H9 (cell line): Measurements from ENCODE around the gene MCF2L2. TPM values are rescaled to one million over a fixed set of nuclear protein-coding genes. Genes with fewer than 3 reads are reported as not detected.

Experiments used
- DNase-seq: peaks from one replicate; pipeline ENCODE4 v3.0.0-alpha.2; 2017
- H2AFZ ChIP-seq: one replicate; pipeline ENCODE4 v1.6.1; 2013; ENCODE audit warnings: mild to moderate bottlenecking, low read length, control low read depth, moderate library complexity
- H2AK5ac ChIP-seq: 2 replicates; pipeline ENCODE4 v1.6.1; 2013; ENCODE audit warnings: low read length, control low read depth, mixed read lengths; ENCODE audit not compliant: insufficient read length
- H2BK120ac ChIP-seq: one replicate; pipeline ENCODE4 v1.6.1; 2013; ENCODE audit warnings: low read depth, mild to moderate bottlenecking, low read length, control low read depth, inconsistent platforms; ENCODE audit not compliant: poor library complexity, severe bottlenecking
- H2BK12ac ChIP-seq: 2 replicates; pipeline ENCODE4 v1.6.1; 2013; ENCODE audit warnings: low read length, control low read depth, mixed read lengths, low read depth; ENCODE audit not compliant: insufficient read length
- H2BK15ac ChIP-seq: 2 replicates; pipeline ENCODE4 v1.6.1; 2013; ENCODE audit warnings: low read depth, low read length, control low read depth
- H2BK20ac ChIP-seq: one replicate; pipeline ENCODE4 v1.6.1; 2013; ENCODE audit warnings: low read depth, mild to moderate bottlenecking, low read length, control low read depth, inconsistent platforms; ENCODE audit not compliant: poor library complexity, severe bottlenecking
- H2BK5ac ChIP-seq: 2 replicates; pipeline ENCODE4 v1.6.1; 2013; ENCODE audit warnings: low read length, control low read depth, mixed read lengths; ENCODE audit not compliant: insufficient read length
- H3K14ac ChIP-seq: 2 replicates; pipeline ENCODE4 v1.6.1; 2013; ENCODE audit warnings: low read length, control low read depth; ENCODE audit not compliant: insufficient read depth
- H3K18ac ChIP-seq: 2 replicates; pipeline ENCODE4 v1.6.1; 2013; ENCODE audit warnings: low read depth, mild to moderate bottlenecking, mixed read lengths, low read length, control low read depth; ENCODE audit not compliant: insufficient read length
- H3K23ac ChIP-seq: 2 replicates; pipeline ENCODE4 v1.6.1; 2013; ENCODE audit warnings: low read length, control low read depth, mixed read lengths, low read depth; ENCODE audit not compliant: insufficient read length
- H3K23me2 ChIP-seq: 2 replicates; pipeline ENCODE4 v1.6.1; 2013; ENCODE audit warnings: low read depth, mild to moderate bottlenecking, mixed read lengths, low read length, control low read depth; ENCODE audit not compliant: insufficient read length, poor library complexity, severe bottlenecking
- H3K27ac ChIP-seq: 2 replicates; pipeline ENCODE4 v1.5.1; 2013; ENCODE audit warnings: low read length, control low read depth, mixed read lengths, low read depth; ENCODE audit not compliant: insufficient read length
- H3K27me3 ChIP-seq: 2 replicates; pipeline ENCODE4 v1.6.1; 2013; ENCODE audit warnings: low read length, control low read depth, inconsistent platforms; ENCODE audit not compliant: insufficient read depth
- H3K4ac ChIP-seq: 2 replicates; pipeline ENCODE4 v1.6.1; 2013; ENCODE audit warnings: low read depth, mild to moderate bottlenecking, control low read depth, inconsistent platforms, low read length, moderate library complexity
- H3K4me1 ChIP-seq: 2 replicates; pipeline ENCODE4 v1.6.1; 2013; ENCODE audit warnings: low read length, control low read depth, inconsistent platforms; ENCODE audit not compliant: insufficient read depth
- H3K4me2 ChIP-seq: 2 replicates; pipeline ENCODE4 v1.6.1; 2013; ENCODE audit warnings: low read length, control low read depth, mixed read lengths; ENCODE audit not compliant: insufficient read length, insufficient read depth
- H3K56ac ChIP-seq: 2 replicates; pipeline ENCODE4 v1.6.1; 2013; ENCODE audit warnings: low read depth, mild to moderate bottlenecking, mixed read lengths, low read length, control low read depth; ENCODE audit not compliant: insufficient read length
- H3K79me1 ChIP-seq: 2 replicates; pipeline ENCODE4 v1.6.1; 2013; ENCODE audit warnings: low read depth, mild to moderate bottlenecking, moderate library complexity, low read length, control low read depth, inconsistent platforms; ENCODE audit not compliant: insufficient read depth, poor library complexity, severe bottlenecking
- H3K79me2 ChIP-seq: 2 replicates; pipeline ENCODE4 v1.6.1; 2013; ENCODE audit warnings: low read length, control low read depth, inconsistent platforms; ENCODE audit not compliant: insufficient read depth
- H3K9ac ChIP-seq: 2 replicates; pipeline ENCODE4 v1.6.1; 2013; ENCODE audit warnings: low read length, control low read depth, mixed read lengths; ENCODE audit not compliant: insufficient read length; ENCODE audit errors: extremely low read depth
- H3K9me3 ChIP-seq: one replicate; pipeline ENCODE4 v1.6.1; 2013; ENCODE audit warnings: low read depth, low read length, inconsistent platforms; ENCODE audit not compliant: control insufficient read depth
- H3T11ph ChIP-seq: one replicate; pipeline ENCODE4 v1.6.1; 2013; ENCODE audit warnings: mild to moderate bottlenecking, low read length, control low read depth, inconsistent platforms
- H4K20me1 ChIP-seq: one replicate; pipeline ENCODE4 v1.6.1; 2013; ENCODE audit not compliant: control insufficient read depth, insufficient read length, insufficient read depth
- H4K5ac ChIP-seq: 2 replicates; pipeline ENCODE4 v1.6.1; 2013; ENCODE audit warnings: low read depth, mild to moderate bottlenecking, mixed read lengths, low read length, control low read depth; ENCODE audit not compliant: insufficient read length
- H4K8ac ChIP-seq: replicated peaks from 2 replicates; pipeline ENCODE4 v1.6.1; 2013; ENCODE audit warnings: low read length, control low read depth, mixed read lengths, low read depth; ENCODE audit not compliant: insufficient read length
- H4K91ac ChIP-seq: 2 replicates; pipeline ENCODE4 v1.6.1; 2013; ENCODE audit warnings: low read depth, mild to moderate bottlenecking, moderate library complexity, mixed read lengths, low read length, control low read depth; ENCODE audit not compliant: insufficient read length
- H3K27ac Mint-ChIP-seq, 3 experiments: 2 replicates in 2 of 3; 3 replicates in 1 of 3; pipeline ENCODE4 v1.8.0; 2020 to 2021; ENCODE audit warnings: mixed read lengths in 3 of 3, mild to moderate bottlenecking in 1 of 3, moderate library complexity in 1 of 3
- H3K27me3 Mint-ChIP-seq: 2 replicates; pipeline ENCODE4 v1.8.0; 2021; ENCODE audit warnings: low read depth, mild to moderate bottlenecking, moderate library complexity, mixed read lengths
- H3K36me3 Mint-ChIP-seq, 3 experiments: 2 replicates in 2 of 3; 3 replicates in 1 of 3; pipeline ENCODE4 v1.8.0; 2020 to 2021; ENCODE audit warnings: low read depth in 3 of 3, mixed read lengths in 3 of 3; ENCODE audit not compliant: insufficient read depth in 1 of 3
- H3K4me1 Mint-ChIP-seq, 2 experiments: 2 replicates each; pipeline ENCODE4 v1.8.0; 2020; ENCODE audit warnings: mixed read lengths in 2 of 2
- H3K4me3 Mint-ChIP-seq, 2 experiments: 2 replicates in 1 of 2; 3 replicates in 1 of 2; pipeline ENCODE4 v1.8.0; 2020 to 2021; ENCODE audit warnings: mild to moderate bottlenecking in 2 of 2, mixed read lengths in 2 of 2, moderate library complexity in 1 of 2
- H3K9me3 Mint-ChIP-seq, 2 experiments: 2 replicates in 1 of 2; 3 replicates in 1 of 2; pipeline ENCODE4 v1.8.0; 2020; ENCODE audit warnings: mild to moderate bottlenecking in 2 of 2, mixed read lengths in 2 of 2, moderate library complexity in 1 of 2
- WGBS: extraction: QIAGEN DNeasy Blood & Tissue Kit; methylation state at CpG from one replicate; pipeline ENCODE4 v1.1.7; 2013; ENCODE audit warnings: missing lambda C conversion rate, low lambda C conversion rate, mixed read lengths; ENCODE audit not compliant: insufficient read length; ENCODE audit errors: extremely low coverage; 5-methylcytosine and 5-hydroxymethylcytosine counted together
- total RNA-seq: library from RNA; stranded (reverse); gene quantifications from 2 replicates; pipeline ENCODE4 v1.2.1, GENCODE V29; 2021
- TF ChIP-seq, protein P1 (sequence below): fragments of 200-600 bp; sonication (generic); conservative IDR thresholded peaks from 3 replicates; pipeline ENCODE4 v1.8.0; 2021; ENCODE audit warnings: antibody characterized with exemption, mild to moderate bottlenecking

MCF2L2 gene
- total RNA-seq, 1 experiment from 2014 or later: 6.4 TPM

DNA sequence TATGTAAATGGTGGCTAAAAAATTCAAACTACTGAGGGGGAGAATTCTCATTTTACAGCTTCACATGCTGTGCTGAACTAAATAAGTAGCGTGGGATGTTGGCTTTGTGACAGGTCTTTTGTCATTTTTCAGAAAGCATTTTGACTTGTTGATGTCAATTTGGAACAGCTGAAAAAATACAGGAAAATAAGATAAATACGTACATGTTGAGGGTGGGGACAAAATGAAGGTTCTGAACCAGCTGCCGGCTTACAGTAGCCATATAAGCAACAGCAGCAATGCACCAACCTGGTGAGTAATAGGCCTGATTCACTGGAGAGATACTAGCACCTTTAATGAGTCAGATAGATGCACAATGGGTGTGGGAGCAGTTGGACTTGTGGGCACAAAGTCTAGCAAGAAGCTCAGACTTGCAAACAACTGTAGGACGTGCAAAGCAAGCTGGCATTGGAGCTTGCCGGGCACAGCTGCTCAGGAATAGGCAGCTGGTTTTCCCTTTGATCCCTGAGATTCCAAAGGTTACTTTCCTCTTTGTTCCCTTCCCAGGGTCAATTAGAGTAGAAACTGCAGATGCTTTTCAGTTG, 162.5 kb downstream of the MCF2L2 start:
- Histone ChIP-seq H3K56ac (no peak overlapping the region), H2BK12ac (no peak overlapping the region), H3T11ph (no peak overlapping the region), H4K20me1 (no peaks in the 10 kb centered on the region), H3K23ac (no peak overlapping the region), H3K79me1 (no peaks in the 10 kb centered on the region), H2BK20ac (no peak overlapping the region), H2AK5ac (no peak overlapping the region), H4K91ac (no peak overlapping the region), H2BK120ac (no peak overlapping the region), H3K14ac (no peak overlapping the region), H3K23me2 (no peaks in the 10 kb centered on the region), H3K4me2 (no peak overlapping the region), H2AFZ (no peak overlapping the region), H2BK5ac (no peak overlapping the region), H3K4ac (no peak overlapping the region), H3K27ac (peak overlapping the region; percentile 9), H4K5ac (no peak overlapping the region), H3K4me1 (peaks cover 23% of the 10 kb centered on the region; the same call in 1 of the 2 replicates), H3K18ac (peak overlapping the region; percentile 2), H3K9ac (no peak overlapping the region), H3K27me3 (no peaks in the 10 kb centered on the region), H3K9me3 (no peaks in the 10 kb centered on the region), H3K79me2 (no peaks in the 10 kb centered on the region; the same call in 1 of the 2 replicates), H2BK15ac (no peak overlapping the region), H4K8ac (no peak overlapping the region)
- WGBS: no CpG with 5 or more reads among the region's 5 CpGs
- H3K27ac Mint-ChIP-seq: no peak overlapping the region
- peaks cover 2 to 12% (median 8%) of the 10 kb centered on the region in 3 experiments; a peak in 5 of 7 replicates for H3K36me3 Mint-ChIP-seq
- no peaks in the 10 kb centered on the region for H3K9me3 Mint-ChIP-seq
- H3K4me3 Mint-ChIP-seq: no peak overlapping the region
- no peak for DNase-seq
- H3K27me3 Mint-ChIP-seq: no peaks in the 10 kb centered on the region
- H3K4me1 Mint-ChIP-seq: peaks cover 23 to 25% of the 10 kb centered on the region in 2 experiments
- TF ChIP-seq, protein P1, sequence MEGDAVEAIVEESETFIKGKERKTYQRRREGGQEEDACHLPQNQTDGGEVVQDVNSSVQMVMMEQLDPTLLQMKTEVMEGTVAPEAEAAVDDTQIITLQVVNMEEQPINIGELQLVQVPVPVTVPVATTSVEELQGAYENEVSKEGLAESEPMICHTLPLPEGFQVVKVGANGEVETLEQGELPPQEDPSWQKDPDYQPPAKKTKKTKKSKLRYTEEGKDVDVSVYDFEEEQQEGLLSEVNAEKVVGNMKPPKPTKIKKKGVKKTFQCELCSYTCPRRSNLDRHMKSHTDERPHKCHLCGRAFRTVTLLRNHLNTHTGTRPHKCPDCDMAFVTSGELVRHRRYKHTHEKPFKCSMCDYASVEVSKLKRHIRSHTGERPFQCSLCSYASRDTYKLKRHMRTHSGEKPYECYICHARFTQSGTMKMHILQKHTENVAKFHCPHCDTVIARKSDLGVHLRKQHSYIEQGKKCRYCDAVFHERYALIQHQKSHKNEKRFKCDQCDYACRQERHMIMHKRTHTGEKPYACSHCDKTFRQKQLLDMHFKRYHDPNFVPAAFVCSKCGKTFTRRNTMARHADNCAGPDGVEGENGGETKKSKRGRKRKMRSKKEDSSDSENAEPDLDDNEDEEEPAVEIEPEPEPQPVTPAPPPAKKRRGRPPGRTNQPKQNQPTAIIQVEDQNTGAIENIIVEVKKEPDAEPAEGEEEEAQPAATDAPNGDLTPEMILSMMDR: no peak
